ENCODE measurements around the gene MRTFA.

DNA sequence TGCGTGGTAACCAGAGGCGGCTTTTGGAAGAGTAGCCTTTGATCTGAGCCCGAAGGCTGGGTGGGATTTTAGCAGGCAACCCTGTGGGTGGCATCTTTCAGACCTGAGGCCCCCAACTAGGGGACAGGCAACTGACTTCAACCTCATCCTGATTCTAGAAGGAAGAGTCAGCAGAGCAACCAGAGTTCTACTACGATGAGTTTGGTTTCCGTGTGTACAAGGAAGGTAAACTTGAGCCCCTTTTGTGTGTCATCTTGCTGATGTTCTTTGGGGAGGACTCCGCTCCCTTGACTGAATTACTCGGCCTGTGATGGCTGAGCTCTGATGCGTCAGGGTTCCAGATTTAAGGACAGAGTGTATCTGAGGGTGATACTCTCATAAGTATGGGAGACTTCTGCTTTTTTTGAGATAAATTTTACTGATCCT is 234.5 kb downstream of the MRTFA start:
- TF ChIP-seq POLR2AphosphoS5 (IDR thresholded peaks at IDR 0.05; ENCODE audit: low read depth, low read length), result no peak
- TF ChIP-seq POLR2A (IDR thresholded peaks at IDR 0.05; ENCODE audit: low read depth, low read length), result no peak
- TF ChIP-seq TAF1 (IDR thresholded peaks at IDR 0.05; ENCODE audit: low read depth, low read length), result no peak
- no peak for TF ChIP-seq POU2F2 (IDR thresholded peaks at IDR 0.05; ENCODE audit: low read depth, low read length)
- peak; percentile 63 for TF ChIP-seq SPI1 (IDR thresholded peaks at IDR 0.05; ENCODE audit: low read depth, low read length)
- TF ChIP-seq PAX5 (IDR thresholded peaks at IDR 0.05; ENCODE audit: insufficient read depth, low read length, severe bottlenecking), result no peak
